OCI-LY1 (cell line): ENCODE results near the gene KCNH2.

ENCODE experiments used
- H2AFZ ChIP-seq: fragments of 200-600 bp; sonication (generic), shearing (Covaris generic); 2 replicates; pipeline ENCODE4 v1.6.0; 2014; ENCODE audit warnings: antibody characterized with exemption, mild to moderate bottlenecking, low read length
- H3F3A ChIP-seq: fragments of 200-600 bp; sonication (generic), shearing (Covaris generic); 2 replicates; pipeline ENCODE4 v1.6.0; 2014; ENCODE audit warnings: mild to moderate bottlenecking, antibody characterized with exemption, low read length, moderate library complexity; ENCODE audit not compliant: insufficient read depth
- H3K27ac ChIP-seq: fragments of 200-600 bp; sonication (generic); 2 replicates; pipeline ENCODE4 v1.5.1; 2014; ENCODE audit warnings: low read length, mixed run types, mild to moderate bottlenecking, low read depth; ENCODE audit not compliant: poor library complexity, severe bottlenecking
- H3K27me3 ChIP-seq: fragments of 200-600 bp; sonication (generic); 2 replicates; pipeline ENCODE4 v1.6.0; 2014; ENCODE audit warnings: antibody characterized with exemption, mild to moderate bottlenecking, low read length, moderate library complexity; ENCODE audit not compliant: insufficient read depth
- H3K36me3 ChIP-seq: fragments of 200-600 bp; sonication (generic); 2 replicates; pipeline ENCODE4 v1.6.1; 2014; ENCODE audit warnings: mild to moderate bottlenecking, antibody characterized with exemption, low read length, moderate library complexity, mixed read lengths; ENCODE audit not compliant: insufficient read depth
- H3K4me1 ChIP-seq: fragments of 200-600 bp; sonication (generic); 2 replicates; pipeline ENCODE4 v1.5.1; 2014; ENCODE audit warnings: mild to moderate bottlenecking, low read length, moderate library complexity; ENCODE audit not compliant: insufficient read depth, severe bottlenecking
- H3K4me2 ChIP-seq: fragments of 200-600 bp; sonication (generic), shearing (Covaris generic); 2 replicates; pipeline ENCODE4 v1.6.1; 2014; ENCODE audit warnings: low read length
- H3K4me3 ChIP-seq: fragments of 200-600 bp; sonication (generic); 2 replicates; pipeline ENCODE4 v1.5.1; 2014; ENCODE audit warnings: low read length, low read depth, mild to moderate bottlenecking, mixed read lengths; ENCODE audit not compliant: poor library complexity, severe bottlenecking
- H3K79me2 ChIP-seq: fragments of 200-600 bp; shearing (Covaris generic); 2 replicates; pipeline ENCODE4 v1.6.1; 2016; ENCODE audit warnings: mixed run types, low read length, mixed read lengths; ENCODE audit not compliant: insufficient read depth
- H3K9ac ChIP-seq: fragments of 200-600 bp; sonication (generic), shearing (Covaris generic); 2 replicates; pipeline ENCODE4 v1.6.1; 2014; ENCODE audit warnings: mild to moderate bottlenecking, low read length, mixed read lengths
- H3K9me2 ChIP-seq: fragments of 200-600 bp; sonication (generic), shearing (Covaris generic); 2 replicates; pipeline ENCODE4 v1.6.1; 2014; ENCODE audit warnings: low read depth, mild to moderate bottlenecking, low read length, mixed read lengths
- H3K9me3 ChIP-seq: fragments of 200-600 bp; shearing (Covaris generic); 2 replicates; pipeline ENCODE4 v1.6.1; 2014; ENCODE audit warnings: low read length, mixed read lengths
- H4K20me1 ChIP-seq: fragments of 200-600 bp; sonication (generic), shearing (Covaris generic); 2 replicates; pipeline ENCODE4 v1.6.0; 2016; ENCODE audit warnings: mild to moderate bottlenecking, low read length; ENCODE audit not compliant: insufficient read depth
- CTCF ChIP-seq: fragments of 200-600 bp; sonication (generic), shearing (Covaris generic); IDR thresholded peaks from 2 replicates; pipeline ENCODE4 v1.5.1; 2017; ENCODE audit warnings: mild to moderate bottlenecking, antibody characterized with exemption, low read length, moderate library complexity, mixed read lengths
- EZH2 ChIP-seq: fragments of 200-600 bp; sonication (generic), shearing (Covaris generic); IDR thresholded peaks from 2 replicates; pipeline ENCODE4 v1.8.0; 2017; ENCODE audit warnings: borderline replicate concordance, mixed run types, mild to moderate bottlenecking, antibody characterized with exemption, low read length, moderate library complexity, mixed read lengths

Gene KCNH2

GRCh38 chr7:150954201-150954985 lies 23.7 kb downstream of the KCNH2 start:
- no peaks in the 10 kb centered on the region for H3K4me1 ChIP-seq
- H3K36me3 ChIP-seq, result no peaks in the 10 kb centered on the region
- no peak overlapping the region for H2AFZ ChIP-seq
- H4K20me1 ChIP-seq, result no peaks in the 10 kb centered on the region
- H3K4me2 ChIP-seq, result no peak overlapping the region
- H3K27ac ChIP-seq, result no peak overlapping the region
- H3K9me3 ChIP-seq, result no peaks in the 10 kb centered on the region
- TF ChIP-seq EZH2 (no peak), CTCF (no peak)
- H3K79me2 ChIP-seq, result no peaks in the 10 kb centered on the region
- no peaks in the 10 kb centered on the region; the same call in 1 of the 2 replicates for H3K27me3 ChIP-seq
- no peak overlapping the region for H3K9ac ChIP-seq
- H3F3A ChIP-seq, result no peaks in the 10 kb centered on the region
- no peaks in the 10 kb centered on the region for H3K9me2 ChIP-seq
- no peak overlapping the region for H3K4me3 ChIP-seq

- Histone ChIP-seq H3K9me3 (no peaks in the 10 kb centered on the region), H2AFZ (no peak overlapping the region), H3K9ac (no peak overlapping the region), H3K9me2 (no peaks in the 10 kb centered on the region), H3K4me2 (no peak overlapping the region), H3K79me2 (no peaks in the 10 kb centered on the region), H3K27me3 (no peaks in the 10 kb centered on the region; the same call in 1 of the 2 replicates), H3K4me3 (no peak overlapping the region), H3K36me3 (no peaks in the 10 kb centered on the region), H3K27ac (no peak overlapping the region), H3K4me1 (no peaks in the 10 kb centered on the region), H4K20me1 (no peaks in the 10 kb centered on the region), H3F3A (no peaks in the 10 kb centered on the region)
- TF ChIP-seq CTCF, result no peak
- TF ChIP-seq EZH2, result no peak
Observed at GRCh38 chr7:150953061-150953997, 24.8 kb downstream of the KCNH2 start.

- no peaks in the 10 kb centered on the region for H3K36me3 ChIP-seq
- H3K27me3 ChIP-seq, result no peaks in the 10 kb centered on the region; the same call in 1 of the 2 replicates
- H3F3A ChIP-seq, result no peaks in the 10 kb centered on the region
- no peaks in the 10 kb centered on the region for H3K9me3 ChIP-seq
- no peak overlapping the region for H3K4me3 ChIP-seq
- no peaks in the 10 kb centered on the region for H3K9me2 ChIP-seq
- TF ChIP-seq CTCF, result no peak
- TF ChIP-seq EZH2, result no peak
- H4K20me1 ChIP-seq, result no peaks in the 10 kb centered on the region
- no peaks in the 10 kb centered on the region for H3K79me2 ChIP-seq
- H3K4me1 ChIP-seq, result no peaks in the 10 kb centered on the region
- no peak overlapping the region for H2AFZ ChIP-seq
- no peak overlapping the region for H3K27ac ChIP-seq
- H3K9ac ChIP-seq, result no peak overlapping the region
- H3K4me2 ChIP-seq, result no peak overlapping the region
Observed at GRCh38 chr7:150952331-150953050, 25.6 kb downstream of the KCNH2 start.
